HG03025 (cell line): Measurements from ENCODE around the gene PLB1.

ENCODE experiments used
- ATAC-seq: cut with Tn5 transposase; IDR thresholded peaks from one replicate; pipeline ENCODE4 v1.9.1; 2021; ENCODE audit warnings: mild to moderate bottlenecking, moderate library complexity; ENCODE audit not compliant: unreplicated experiment, low FRiP score

Gene PLB1

DNA sequence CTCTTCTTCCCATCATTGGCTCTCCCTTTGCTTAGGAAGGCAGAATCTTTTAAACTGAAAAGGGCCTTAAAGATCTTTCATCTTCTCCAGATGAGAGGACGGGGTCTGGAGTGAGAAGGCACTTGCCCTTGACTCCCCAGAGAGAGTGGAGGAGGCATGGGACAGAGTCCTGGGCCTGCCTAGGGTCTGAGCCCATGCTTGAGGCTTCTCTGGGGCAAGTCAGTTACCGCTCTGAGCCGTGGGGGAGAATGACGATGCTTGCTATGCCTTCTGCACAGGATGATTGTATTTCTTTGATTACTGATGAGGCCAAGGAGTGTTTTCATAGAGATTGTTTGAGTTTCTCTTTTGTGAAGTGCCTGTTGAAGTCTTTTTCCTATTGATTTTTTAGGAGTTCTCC is 921 bp downstream of the PLB1 start:
- ATAC-seq = no peak

DNA sequence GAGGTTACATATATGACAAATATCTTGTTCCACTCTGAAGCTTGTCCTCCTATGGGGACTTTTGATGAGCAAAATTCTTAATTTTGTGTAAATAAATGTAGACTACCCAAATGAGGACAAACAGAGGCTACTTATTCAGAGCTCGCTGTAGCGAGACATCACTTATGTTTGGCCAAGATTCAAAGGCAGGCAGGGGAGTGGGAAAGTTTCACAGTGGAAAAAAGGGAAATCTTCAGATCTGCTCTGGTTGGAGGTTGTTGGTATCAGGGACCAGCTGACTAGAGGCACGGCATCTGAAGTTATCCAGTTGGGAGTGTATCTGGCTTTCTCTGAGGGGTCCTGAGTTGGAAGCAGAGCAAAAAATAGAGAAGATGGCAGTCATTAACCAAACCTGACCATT is 1.3 kb downstream of the PLB1 start:
- no peak for ATAC-seq

DNA sequence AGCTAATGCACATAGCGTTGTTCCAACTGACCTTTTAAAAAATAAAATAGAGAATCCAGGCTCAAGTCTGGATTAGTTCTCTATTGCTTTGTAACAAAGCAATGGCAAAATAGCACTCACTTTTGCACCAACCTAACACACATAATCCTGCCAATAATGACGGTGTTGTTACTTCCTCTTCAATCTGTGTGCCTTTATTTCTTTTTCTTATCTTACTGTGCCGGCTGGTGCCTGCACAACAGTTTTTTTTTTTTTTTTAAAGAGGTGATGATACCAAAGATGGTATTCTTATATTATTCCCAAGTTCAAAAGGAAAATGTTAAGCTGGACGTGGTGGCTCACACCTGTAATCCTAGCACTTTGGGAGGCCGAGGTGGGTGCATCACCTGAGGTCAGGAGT is 3.4 kb downstream of the PLB1 start:
- no peak for ATAC-seq

DNA sequence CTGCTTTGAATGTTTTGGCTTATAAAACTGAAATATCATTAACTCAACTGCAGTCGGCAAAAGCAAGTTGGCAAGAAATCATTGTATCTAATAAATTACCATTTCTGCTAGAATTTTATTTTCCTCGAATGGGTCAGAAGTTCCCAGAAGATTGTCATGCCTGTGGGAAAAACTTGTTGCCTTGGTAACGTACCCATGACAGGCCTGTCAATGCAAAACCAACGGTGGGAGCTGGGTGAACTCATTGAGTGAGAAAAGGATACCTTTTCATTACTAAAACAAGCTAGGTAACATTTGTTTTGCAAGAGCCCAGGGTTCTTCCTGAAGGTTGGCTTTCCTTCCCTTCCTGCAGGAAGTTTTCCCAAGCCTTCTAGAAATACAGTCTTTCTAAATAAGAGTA is 9.5 kb downstream of the PLB1 start:
- no peak for ATAC-seq

DNA sequence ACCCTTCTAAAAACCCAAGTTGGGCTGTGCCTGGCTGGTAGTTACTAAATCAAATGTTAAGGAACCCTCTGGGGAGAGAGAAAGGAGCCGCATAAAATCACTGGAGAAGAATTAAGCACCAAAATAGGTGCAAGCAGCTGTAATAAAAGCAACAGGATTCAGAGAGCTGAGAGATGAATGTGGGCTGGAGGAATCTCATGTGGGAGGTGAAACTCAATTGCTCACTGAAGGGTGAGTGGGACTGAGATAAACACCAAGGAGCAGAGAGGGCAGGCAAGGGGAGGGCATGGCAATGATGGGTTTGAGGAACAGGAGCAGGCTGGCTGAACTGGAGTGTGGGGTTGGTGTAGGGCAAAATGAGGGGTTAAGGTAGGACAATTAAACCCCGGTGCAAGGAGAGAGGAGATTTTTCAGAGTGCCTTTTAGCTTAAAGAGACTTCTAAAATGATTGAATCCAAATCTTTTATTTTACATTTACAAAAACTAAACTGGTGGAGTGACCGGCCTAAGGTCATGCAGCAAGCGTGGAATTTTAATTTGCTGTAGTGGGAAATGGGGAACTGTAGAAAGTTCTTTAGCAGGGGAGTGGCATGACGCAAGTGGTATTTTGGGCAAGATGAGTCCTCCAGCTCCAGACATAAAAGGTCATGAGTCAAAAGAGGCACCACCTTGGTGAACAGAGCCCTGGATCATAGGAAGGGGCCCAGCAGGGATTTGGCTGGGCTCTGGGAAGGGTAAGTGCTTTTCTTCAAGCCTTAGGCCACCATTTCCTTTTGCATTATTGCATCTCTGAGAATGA is 10.5 kb downstream of the PLB1 start:
- no peak for ATAC-seq

DNA sequence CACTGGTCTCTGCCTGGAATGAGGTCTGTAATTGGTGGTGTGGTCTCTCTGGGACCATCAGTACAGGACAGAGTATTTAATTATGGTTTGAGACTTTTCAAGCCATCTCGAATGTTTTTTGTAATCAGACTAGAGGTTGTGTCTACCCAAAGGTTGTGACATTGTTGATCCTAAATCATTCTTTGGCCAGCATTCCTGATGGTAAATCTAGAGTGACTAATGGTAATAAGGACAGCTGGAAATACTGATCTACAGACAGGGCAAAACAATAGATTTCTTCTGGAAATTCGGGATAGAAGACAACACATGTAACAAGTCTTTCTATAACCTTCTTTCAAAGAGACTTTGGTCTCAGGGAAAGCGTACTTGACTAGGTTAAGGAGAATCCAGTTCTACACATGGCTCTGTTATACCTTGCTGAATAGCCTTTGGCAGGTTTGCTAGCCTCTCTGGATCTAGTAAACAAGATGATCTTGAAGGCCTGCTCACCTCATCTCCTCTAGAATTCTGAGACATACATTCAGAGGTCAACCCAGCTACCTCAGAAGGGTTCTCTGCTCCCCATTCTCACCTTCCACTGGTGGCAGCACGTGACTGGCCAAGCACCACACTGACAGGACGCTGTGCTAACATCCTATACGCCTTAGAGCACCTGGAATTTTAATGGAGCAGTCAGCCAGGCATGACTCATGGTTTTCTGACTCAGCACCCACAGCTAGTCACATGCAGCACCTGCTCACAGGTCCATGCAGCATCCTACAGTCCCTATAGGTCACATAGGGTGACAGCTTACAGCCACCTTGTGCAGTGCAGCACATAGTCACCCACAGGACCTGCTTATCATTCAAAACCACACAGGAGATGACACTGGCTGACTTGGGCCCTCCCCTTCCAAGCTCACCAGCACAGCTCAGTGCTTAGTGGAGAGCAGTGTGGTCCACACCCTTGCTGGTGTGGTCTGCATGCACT is 12.2 kb downstream of the PLB1 start:
- ATAC-seq = no peak

DNA sequence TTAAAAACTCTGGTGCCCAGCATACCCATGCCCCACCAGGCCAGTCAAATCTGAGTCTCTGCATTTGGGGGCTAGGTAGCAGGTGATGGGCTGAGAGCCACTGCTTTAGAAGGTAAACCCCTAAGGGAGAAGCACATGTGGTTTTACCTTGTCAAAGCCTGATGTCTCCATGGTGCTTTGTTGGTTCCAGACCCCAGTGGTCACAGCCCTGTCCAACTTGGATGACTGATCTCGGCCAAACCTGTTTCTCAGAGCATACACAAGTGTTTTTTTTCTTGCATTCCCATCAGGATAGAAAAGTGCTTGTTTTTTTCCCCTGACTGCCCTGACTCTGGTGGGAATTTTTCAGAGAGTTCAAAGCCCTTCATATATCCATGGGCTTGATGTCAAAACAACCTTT is 13.5 kb downstream of the PLB1 start:
- ATAC-seq = no peak

DNA sequence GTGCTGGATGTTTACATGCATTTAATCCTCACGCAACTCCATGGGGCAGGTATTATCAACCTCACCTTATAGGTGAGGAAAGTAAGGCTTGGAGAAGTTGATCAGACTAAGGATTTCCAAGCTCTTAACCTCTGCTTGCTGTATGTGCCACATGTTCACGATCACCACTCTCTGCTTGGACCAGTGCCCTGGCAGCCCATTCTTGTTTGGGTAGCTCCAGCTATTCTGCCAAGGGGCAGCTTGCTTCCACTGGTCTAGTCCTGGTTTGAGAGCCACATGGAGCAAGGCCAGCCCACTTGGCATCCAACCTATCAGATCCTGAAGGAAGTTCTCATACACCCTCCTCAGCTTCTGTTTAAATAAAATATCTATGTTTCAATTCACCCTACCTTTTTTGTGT is 14.3 kb downstream of the PLB1 start:
- ATAC-seq = no peak

DNA sequence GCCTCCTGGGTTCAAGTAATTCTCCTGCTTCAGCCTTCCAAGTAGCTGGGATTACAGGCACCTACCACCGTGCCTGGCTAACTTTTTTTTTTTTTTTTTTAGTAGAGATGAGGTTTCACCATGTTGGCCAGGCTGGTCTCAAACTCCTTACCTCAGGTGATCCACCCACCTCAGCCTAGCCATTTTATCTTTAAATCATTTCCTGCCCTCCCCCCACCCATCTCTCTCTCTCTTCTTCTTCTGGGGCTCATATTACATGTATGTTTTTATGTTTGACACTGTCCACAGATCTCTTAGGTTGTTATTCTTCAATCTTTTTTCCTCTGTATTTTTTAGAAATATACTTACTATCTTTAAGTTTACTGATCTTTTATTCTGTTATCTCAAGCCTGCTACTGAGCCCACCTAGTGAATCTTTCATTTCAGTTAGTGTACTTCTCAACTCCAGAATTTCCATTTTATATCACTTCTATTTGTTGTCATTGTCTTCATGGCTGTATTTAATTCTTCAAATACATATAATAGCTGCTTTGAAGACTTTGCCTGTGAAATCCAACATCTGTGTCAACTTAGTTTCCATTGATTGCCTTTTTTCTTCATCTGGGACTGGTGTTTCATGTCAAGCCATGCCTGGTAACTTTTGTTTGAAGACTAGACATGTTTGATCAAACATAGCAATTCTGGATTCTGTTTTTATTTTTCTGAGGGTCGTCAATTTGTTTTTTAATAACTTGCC is 16.2 kb downstream of the PLB1 start:
- ATAC-seq = no peak

DNA sequence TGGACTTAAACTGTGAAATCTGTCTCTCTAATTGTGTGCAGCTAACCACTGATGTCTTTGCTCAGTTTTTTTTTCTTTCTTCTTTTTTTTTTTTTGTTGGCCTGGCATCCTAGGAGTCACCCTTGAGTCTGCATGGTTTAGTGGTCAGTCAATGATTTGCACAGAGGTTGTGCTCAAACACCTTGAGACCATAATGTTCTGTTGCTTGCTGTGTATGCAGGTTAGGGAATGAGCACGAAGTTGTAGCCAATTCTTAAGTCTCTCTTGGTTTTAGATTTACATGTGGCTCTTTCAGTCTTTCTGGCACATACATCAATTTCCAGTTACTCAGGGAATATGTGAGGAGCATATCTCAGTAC is 16.7 kb downstream of the PLB1 start:
- no peak for ATAC-seq

DNA sequence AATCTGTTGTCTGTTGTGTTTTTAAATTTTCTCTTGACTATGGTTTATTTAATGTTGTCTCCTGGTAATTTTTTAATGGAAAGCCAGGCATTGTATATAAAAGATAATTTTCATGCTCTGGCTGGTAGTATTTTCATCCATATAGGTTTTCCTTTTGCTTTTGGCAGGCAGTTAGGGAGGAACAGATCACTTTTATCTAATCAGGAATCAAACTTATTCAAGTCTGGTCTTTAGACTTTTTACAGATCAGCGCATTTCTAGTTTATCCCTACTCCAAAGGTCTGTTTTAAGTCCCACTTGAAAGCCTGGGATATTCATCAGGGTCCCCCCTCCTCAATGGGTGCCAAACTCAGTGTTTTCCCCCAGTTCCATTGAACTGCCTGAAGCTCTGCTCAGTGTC is 17.2 kb downstream of the PLB1 start:
- ATAC-seq = no peak

DNA sequence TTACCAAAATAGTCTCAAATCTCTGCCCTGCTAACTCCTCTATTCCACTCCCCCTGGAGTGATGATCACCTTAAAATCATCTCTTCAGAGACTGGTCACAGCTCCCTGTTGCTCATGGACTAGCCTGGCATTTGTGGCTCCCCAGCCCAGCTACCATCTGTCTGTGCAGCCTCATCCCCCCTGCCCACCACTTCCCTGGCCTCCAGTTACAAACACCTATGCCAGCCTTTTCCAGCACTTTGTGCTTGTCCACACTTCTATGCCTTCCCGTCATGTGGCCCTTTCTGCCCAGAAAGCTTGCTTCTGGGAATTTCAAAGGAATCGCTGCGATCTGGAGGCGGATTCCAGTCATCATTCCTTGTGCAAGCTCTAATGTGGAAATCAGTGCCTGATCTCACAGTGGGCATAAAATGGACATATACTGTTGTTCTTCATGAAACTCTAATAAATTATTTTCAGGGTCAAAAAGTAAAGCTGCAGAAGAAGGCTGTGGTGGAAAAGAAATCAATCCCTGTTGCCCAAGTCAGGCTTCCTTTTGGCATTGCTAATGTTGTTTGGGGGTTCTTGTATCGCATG is 19.4 kb downstream of the PLB1 start:
- no peak for ATAC-seq

DNA sequence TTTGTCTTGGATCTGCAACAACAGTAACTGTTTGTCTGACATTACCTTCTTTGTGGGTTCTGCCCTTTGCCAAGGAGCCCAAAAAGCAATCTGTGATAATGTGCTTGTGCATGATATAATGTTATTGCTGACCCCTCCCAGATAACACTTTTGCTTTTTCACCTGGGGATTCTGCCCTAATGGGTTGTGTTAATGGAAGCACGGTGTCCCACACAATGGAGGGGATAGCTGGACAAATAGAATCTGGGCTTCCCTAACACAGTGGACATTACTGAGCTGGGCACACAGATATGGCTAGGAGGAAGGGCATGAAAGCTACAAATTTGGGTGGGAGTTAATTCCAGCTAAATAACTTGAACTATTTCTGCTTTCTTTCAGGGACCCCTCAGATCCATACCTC is 20.6 kb downstream of the PLB1 start:
- no peak for ATAC-seq

DNA sequence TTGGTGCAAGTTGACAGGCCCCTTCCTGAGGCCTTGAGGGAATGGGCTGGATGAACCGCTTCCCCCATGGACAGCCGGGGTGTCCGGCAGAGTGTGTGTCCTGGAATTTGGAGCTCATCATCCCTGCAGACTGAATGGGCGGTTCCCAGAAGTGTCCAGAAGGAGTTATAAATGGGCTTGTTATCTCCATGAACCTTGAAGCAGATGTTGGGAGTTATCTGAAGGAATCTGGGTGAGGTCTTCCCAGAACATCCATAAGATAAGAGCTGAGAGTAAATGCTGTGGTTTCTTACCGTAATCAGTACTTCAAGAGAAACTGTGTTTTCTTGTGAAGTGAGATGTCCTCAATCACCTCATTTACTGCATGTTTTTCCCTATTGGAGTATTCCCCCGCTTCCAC is 21.1 kb downstream of the PLB1 start:
- ATAC-seq = no peak

DNA sequence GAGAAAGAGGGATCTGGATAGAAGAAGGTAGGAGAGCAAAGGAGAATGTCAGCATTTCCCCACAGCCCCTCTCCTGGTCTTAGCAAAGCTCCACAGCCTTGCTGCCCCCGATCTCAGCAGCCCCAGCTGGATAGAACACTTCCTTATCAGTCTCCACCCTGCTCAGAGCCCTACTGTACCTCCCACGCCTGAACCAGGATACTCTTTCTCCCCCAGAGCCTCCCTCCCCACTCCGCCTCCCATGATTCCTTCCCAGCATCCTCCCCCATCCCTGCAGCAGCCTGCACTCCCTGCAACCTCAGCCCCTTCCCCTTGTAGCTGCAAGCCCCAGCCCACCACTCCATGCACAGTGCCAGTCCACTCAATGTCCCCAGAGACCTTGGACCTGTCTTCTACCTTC is 25.8 kb downstream of the PLB1 start:
- ATAC-seq = no peak

DNA sequence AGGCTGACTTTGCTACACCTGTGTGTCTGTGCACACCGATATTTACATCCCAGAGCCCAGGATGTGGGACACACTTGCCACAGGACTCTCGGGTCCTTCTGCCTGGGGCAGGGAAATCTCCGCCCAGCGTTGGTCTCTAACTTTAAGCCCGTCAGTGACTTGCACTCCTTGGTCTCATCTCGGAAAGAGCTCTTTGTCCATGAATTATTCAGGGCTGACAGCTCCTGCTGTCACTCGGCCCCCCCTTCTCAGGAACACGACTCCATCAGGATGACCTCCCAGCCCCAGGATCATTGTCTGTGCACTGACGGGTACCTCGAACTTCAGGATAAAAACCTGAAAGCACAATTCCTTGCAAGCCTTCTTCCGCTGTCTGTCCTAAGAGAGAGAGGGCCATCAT is 26.6 kb downstream of the PLB1 start:
- no peak for ATAC-seq

DNA sequence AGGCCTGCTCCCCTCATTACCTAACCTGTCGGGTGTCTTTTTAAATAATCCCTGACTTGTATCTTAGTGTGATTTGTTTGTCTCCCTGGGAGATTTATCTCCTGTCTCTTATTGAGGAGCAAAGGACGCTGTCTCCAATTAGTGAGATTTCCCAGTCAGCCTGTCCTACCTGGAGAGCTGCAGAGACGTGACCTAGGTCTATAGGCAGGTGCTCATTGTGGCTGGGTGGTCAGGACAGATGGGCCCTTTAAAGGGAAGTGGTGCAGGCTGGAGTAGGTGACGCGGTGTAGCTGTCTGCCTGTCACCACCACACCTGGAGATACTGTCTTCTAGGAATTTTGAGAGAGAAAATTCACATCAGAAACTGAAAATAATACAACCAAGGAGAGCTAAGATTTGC is 28.0 kb downstream of the PLB1 start:
- ATAC-seq = no peak

DNA sequence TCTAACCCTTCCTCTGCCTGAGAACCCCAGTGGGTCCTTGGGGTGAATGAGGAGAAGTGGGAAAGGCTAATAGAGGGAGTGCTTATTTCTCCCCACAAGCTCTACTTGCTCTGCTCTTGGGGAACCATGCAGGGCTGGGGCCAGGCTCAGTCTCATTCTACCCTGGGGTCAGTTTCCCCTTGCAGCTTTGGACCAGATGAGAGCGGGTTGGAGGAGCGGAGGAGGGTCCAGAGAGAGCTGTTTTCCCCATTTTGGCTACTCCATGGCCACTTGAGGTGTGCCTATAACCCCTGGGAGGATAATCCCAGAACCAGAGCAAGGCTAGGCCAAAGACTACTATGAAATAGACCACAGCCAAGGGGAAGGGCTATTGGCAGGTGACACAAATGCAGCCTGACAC is 29.6 kb downstream of the PLB1 start:
- no peak for ATAC-seq

DNA sequence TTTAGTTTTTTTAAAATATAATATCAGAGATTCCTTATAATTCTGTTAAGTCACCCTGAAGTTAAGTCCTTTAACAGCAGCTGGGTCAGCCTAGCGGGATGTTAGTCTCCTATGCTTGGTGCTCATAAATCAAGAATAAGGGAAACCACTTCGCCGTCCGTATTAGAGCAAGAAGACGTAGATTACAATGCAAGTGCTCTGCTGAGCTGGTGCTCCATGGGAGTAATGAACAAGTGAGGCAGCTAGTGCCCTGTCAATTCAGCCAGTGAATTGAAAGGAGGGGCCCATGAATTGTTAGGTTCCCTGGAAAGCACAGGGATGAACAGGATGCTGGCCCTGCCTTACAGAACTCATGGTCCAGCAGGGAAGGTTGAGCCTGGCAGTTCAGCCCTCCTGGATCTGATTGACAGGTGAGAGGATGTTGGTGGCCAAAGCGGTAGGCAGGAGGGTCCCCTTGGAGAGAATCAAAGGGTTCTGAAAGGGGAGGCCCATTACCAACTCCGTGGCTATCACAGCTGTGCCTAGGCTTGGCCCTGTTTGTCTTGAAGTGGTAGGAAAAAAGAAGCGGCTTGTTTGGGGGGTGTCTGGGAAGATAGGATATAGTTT is 30.8 kb downstream of the PLB1 start:
- no peak for ATAC-seq

DNA sequence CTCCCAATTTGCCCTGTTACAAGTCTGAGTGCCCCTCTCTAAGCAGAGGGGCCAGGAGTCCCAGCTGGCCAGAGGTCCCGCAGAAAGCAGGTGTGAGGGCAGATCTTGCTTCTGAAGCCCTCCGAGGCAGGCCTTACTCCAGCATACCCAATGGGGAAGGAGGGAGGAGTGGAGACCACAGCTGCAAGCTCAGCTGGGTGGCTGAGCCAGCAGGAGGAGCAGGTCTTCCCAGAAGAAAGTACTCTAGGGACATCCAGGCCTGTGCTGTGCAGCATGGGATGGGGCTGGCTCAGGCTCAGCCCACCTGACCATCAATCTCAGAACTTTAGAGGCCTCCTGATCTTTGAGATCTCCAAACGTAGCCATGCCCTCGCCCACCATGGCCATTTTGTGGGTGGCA is 31.3 kb downstream of the PLB1 start:
- no peak for ATAC-seq
